Dermis microvascular lymphatic vessel endothelial cell (primary cell): ENCODE measurements around the gene VAV3. TPM values are rescaled to one million over a fixed set of nuclear protein-coding genes. Genes with fewer than 3 reads are reported as not detected.

Experiments used
- DNase-seq, 2 donors: peaks; one replicate each; pipeline versions ENCODE4 v3.0.0 to v3.0.0-alpha.2; 2010; ENCODE audit warnings: low read depth in 2 of 2
- total RNA-seq: library from RNA; depleted of rRNA; stranded (reverse); fragments of >200 nt; gene quantifications from 2 replicates; pipeline ENCODE4 v1.2.1, GENCODE V29; 2014

VAV3 gene
- total RNA-seq, 1 donor from 2014 or later: 36.1 TPM

- peak in 1 of 2 donors; percentile 81 for DNase-seq
These were observed 28.2 kb downstream of the VAV3 start for GRCh38 chr1:107936498-107937481.

DNA sequence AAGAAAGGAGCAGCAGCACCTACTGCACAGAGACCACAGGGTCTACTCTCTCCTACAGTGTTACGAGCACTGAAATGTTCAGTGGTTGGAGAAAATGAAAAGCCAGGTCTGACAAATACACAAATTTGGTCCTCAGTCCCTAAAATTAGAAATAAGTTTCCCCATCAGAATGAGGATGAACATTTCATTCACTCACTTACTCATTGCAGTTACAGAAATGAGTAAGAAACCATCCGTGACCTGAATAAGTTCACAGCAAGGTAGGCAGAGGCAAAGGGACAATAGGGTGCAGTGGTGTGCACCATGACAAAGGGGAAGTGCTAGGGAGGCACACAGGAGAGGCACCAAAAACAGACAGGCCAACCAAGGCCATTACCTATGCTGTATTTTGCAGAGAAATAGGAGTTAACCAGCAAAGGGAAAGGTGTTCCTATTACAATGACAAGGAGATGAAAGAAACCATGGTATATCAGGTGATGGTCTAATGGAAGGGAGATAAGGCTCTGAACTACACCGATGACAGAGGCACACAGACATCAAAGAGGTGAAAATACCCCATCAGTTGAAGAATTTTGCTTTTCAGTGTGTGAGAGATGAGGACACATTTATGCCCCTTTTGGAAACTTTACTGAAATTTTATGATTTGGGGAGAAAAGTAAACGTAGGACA is 29.4 kb downstream of the VAV3 start:
- DNase-seq: no peak

GRCh38 chr1:107934578-107934977 is 30.4 kb downstream of the VAV3 start:
- no peak for DNase-seq

- no peak for DNase-seq
These were observed 31.2 kb downstream of the VAV3 start for GRCh38 chr1:107933736-107934135.

DNA sequence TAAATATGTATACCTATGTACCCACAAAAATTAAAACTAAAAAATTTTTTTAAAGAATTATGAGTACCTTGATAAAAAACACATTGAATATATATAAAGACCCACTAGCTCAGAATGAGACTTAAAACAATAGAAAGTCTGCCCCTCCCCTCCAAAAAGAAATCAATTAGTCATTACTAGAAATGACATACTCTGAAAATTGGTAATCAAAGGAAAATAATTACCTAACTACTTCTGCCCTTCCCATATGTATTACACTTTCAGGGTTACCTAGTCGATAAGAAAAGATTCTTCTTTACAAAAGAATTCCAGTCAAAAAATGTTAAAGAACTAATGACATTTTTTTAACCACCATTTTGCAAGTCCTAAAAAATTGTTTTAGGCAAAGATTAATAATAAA is 34.7 kb downstream of the VAV3 start:
- DNase-seq: no peak

GRCh38 chr1:107927820-107928219 is 37.2 kb downstream of the VAV3 start:
- DNase-seq: no peak

DNA sequence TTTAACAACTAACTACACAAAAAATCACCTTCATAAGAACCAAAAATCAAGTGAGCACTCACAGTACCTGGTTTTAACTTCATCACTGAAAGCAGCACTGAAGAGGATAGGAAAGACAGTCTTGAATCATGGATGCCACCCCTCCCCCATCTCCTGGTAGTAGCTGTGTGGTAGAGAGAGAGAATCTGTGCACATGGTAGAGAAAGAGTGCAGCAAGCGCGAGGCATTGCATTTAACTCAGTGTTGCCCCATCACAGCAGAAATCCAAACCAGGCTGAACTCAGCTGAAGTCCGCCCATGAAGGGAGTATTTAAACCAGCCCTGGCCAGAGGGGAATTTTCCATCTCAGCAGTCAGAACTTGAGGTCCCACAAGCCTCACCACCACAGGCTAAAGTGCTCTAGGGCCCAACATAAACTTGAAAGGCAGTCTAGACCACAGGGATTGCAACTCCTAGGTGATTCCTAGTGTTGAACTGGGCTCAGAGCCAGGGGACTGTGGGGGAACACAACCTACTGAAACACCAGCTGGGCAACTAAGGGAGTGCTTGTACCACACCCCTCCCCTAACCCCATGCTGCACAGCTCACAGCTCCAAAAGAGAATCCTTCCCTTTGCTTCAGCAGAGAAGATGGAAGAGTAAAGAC is 38.4 kb downstream of the VAV3 start:
- DNase-seq: no peak

- DNase-seq: no peak
These were observed 39.4 kb downstream of the VAV3 start for GRCh38 chr1:107925565-107925964.

GRCh38 chr1:107920999-107921398 is 44.0 kb downstream of the VAV3 start:
- DNase-seq: no peak

DNA sequence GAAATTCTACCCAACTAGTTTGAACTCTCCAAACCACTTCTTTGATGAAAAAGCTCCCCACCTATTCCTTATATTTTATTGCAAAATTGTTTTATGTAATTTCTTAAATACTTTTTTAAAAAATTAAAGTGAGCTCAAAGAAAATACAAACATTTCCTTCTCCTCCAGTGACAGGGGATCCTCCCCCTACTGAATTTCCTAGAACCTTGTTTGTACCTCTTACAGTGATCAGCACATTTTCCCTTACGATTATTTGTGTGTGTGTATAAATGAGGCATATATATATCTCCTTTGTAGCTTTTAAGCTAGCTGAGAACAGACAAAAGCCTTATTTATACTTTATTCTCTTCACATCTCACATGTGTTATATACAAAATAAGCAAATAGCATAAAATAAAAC is 44.4 kb downstream of the VAV3 start:
- DNase-seq: no peak

DNA sequence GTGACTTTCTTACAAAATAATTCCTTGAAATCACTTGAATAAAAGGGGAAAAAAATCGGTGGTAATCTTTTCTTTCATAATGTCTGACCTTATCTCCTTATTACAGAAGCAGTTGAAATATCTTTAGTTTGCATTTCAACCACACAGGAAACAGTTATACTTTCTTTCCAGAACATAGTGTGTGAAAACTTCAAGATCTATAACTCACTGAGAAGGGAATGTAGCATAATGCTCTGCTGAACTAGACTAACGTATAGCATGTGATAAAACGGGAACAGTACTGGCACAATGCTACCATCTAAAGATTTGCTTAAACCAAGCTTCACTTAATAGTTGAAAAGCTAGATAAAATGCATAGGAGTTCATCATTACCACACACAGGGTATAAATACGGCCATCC is 45.0 kb downstream of the VAV3 start:
- DNase-seq: no peak

DNA sequence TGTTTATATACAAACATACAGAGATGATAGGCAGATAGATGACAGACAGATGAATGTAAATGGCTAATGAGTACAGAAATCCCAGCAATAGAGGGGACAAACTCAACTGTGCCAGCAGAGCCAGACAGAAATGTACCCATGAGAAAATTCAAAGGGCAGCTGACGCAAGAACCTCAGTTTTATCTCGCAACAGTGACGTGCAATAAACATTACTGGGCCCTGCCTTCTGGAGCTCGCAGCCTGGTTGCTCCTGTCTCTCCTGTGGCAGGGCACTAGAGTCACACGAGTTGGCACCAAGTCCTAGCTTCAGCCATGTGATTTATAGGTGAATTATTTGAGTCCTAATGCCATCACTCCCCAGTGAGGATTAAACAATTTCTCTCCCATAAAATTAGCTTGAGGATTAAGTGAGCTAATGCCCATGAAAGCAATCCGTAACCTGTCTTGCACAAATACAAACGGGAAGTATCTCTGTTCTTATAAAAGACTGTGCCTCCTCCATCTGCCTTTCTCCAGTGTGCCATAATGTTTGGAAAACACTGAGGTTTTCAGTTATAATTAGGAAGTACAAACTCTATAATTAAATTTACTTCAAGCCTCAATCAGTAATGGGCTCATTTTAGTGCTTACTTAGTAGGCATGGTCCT is 50.7 kb downstream of the VAV3 start:
- no peak for DNase-seq

DNA sequence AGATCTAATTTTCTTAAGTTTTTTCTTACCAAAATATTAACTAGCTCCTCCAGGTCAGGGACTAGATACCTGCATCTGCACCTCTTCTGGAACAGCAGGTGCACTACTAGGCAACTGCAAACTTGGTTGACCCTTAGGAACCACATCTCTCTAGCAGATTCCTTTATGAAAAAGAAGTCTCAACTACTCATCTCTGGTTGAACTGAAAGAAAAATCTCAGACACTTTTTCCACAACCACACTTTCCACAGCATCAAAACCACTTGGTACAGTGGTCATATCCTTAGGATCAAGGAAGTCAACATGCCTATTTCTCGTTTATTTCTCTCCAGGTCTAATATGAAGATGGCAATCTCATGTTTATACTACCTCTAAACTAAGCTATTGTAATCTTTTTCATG is 52.3 kb downstream of the VAV3 start:
- DNase-seq: no peak

DNA sequence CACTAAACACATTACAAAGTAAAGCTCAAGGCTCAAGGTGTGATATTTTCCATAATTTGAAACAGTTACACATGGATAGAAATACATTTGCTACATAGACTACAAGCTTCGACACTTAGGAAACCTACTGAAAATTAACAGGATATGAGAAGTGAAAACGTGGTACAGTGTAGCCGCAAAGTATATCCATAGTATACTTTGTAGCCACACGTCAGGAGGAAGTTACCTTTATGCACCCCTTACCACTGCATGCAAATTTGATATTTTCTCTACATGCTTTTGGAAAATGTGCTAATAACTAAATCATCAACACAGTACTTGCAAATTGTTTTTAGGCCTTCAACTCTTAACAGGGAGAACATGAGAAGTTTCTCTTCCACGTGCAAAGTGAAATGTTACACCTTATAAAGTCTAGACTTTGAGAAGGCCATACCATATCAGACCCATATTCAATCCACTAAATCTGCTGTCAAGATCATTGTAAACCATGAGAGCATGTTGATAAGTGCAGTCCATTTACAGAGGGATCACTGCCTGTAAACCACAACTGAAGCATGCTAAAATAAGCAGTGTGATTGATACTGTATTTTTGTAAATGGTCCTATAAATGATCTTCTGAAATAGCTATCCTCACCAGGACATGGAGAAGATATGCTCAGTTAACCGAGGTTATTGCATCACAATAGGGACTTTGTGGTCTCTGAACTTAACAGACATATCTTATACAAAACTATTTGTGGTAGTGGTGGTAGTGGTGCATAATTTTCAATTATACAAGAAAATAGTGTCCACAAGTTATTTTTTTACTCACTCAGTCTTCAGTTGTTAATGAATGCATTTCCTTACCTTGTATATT is 64.7 kb downstream of the VAV3 start:
- DNase-seq: no peak

DNA sequence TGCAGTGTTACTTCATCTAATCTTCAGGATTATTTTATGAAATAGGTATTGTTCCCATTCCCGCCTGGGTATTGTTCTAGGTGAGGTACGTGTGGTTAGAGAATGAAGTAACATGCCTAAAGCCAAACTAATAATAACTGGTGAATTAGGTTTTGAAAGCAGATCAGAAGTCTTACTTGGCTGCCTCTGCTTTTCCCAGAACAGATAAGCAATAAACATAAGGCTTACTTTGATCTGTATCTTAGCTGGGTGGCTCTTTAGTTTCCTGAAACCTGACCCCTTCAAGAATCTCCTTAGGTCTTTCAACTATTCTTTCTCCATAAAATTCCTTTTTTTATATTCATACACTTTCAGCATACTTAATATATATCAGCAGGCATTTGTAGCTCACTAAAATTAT is 65.3 kb downstream of the VAV3 start:
- no peak for DNase-seq

DNA sequence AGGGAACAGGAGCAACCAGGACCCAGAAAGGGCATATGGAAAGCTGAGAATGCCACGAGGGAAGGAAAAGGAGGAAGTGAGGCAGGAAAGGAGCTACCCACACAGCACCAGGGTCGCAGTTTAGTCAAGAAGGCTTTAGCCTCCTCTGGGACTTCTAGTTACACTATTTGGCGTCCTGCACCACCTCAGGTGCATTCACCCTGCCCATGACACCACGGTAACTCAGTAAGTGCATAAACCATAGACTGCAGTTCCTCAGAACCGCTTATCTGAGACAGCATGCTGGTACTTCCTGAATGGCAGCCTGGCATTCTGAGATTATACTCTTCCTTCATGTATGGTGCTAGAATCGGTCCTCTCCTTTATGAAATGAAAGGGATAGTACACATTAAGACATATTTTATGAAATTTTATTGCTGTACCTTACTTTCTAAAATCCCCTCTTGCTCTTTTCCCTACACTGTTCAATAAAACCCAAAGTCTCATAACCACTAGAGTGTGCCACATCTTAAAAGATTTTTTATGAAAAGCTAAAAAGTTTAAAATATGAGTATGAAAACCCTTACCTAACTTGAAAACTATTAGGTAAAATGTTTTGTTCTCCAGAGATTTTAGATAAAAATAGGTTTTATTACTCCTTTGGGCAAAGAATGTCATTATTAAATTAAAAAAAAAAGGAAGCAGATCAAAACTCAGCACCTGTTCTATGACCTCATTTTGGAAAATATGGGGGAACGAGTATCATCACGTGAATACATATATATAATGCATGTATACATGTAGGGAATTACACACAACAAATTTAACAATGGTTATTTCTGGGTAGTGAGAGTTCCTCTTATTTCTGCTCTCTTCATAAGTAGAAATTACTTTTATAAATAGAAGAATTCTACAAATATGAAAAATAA is 67.3 kb downstream of the VAV3 start:
- no peak for DNase-seq

DNA sequence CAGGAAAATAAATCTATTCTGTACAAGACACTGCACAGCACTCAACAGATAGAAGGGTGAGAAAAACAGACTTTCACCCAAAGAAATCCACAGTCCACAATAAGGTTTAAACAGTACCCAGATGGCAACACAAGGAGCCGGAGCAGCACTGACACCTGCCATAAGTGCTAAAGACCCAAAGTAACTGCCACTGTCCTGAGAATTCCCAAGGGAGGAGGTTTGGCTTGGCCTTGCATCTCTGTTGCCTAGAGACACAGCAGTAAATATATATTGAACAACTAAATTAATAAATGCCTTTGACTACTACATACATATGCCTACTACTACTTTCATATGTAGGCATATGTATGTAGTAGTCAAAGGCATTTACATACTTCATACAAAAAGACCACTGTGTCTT is 68.0 kb downstream of the VAV3 start:
- no peak for DNase-seq

GRCh38 chr1:107896401-107896800 is 68.6 kb downstream of the VAV3 start:
- no peak for DNase-seq

- DNase-seq: peak in 1 of 2 donors; percentile 39
These were observed 69.4 kb downstream of the VAV3 start for GRCh38 chr1:107895403-107896191.
